Stomach (tissue), 9 donors: ENCODE data around the gene ADGRG1. TPM values are rescaled to one million over a fixed set of nuclear protein-coding genes. Genes with fewer than 3 reads are reported as not detected.

Source experiments
- DNase-seq, 2 donors: peaks; one replicate each; pipeline versions ENCODE4 v3.0.0 to v3.0.0-alpha.2; 2013 to 2019
- H3K27ac ChIP-seq, 5 donors: fragments of 200-600 bp in 4 of 5; sonication (generic) in 4 of 5; one replicate each; pipeline ENCODE4 v1.5.1; 2013 to 2019; ENCODE audit warnings: mild to moderate bottlenecking in 1 of 5, moderate library complexity in 1 of 5
- H3K27me3 ChIP-seq, 3 donors: fragments of 200-600 bp; sonication (generic); one replicate each; pipeline ENCODE4 v1.5.1; 2017 to 2019; ENCODE audit warnings: mixed run types in 1 of 3
- H3K36me3 ChIP-seq, 4 donors: fragments of 200-600 bp; sonication (generic); 1 replicate in 3 of 4; 2 replicates in 1 of 4; pipeline ENCODE4 v1.5.1; 2016 to 2019
- H3K4me1 ChIP-seq, 4 donors: fragments of 200-600 bp; sonication (generic); one replicate each; pipeline ENCODE4 v1.5.1; 2016 to 2019
- H3K4me3 ChIP-seq, 4 donors: fragments of 200-600 bp; sonication (generic) in 3 of 4; one replicate each; pipeline ENCODE4 v1.5.1; 2016 to 2019; ENCODE audit warnings: mild to moderate bottlenecking in 1 of 4
- H3K9me3 ChIP-seq, 4 donors: fragments of 200-600 bp; sonication (generic); one replicate each; pipeline ENCODE4 v1.5.1; 2016 to 2019
- EP300 ChIP-seq: sonication (generic); formaldehyde crosslinking; IDR thresholded peaks from one replicate; pipeline ENCODE4 v1.6.1; 2017; ENCODE audit warnings: antibody characterized with exemption
- POLR2A ChIP-seq, 4 donors: fragments of 450-650 bp; IDR thresholded peaks; one replicate each; pipeline ENCODE4 v1.6.1; 2016; ENCODE audit warnings: antibody characterized with exemption in 4 of 4, control low read depth in 2 of 4, mild to moderate bottlenecking in 1 of 4, moderate library complexity in 1 of 4
- POLR2AphosphoS5 ChIP-seq, 3 donors: sonication (generic); formaldehyde crosslinking; IDR thresholded peaks; one replicate each; pipeline ENCODE4 v1.6.1; 2016; ENCODE audit warnings: antibody characterized with exemption in 3 of 3
- WGBS, 5 donors: extraction: QIAGEN DNeasy Blood & Tissue Kit in 3 of 5; methylation state at CpG; one replicate each; pipeline versions ENCODE4 v1.1.5 to v1.1.7; 2013 to 2018; 5-methylcytosine and 5-hydroxymethylcytosine counted together
- intact Hi-C: fragments of 100-400 bp; cut with DNase I; formaldehyde crosslinking; loops from one replicate; pipeline ENCODE4 v1.15.1; 2023; ENCODE audit warnings: low total_unique reads
- polyA plus RNA-seq, 3 donors: library from polyadenylated mRNA; stranded (reverse); fragments of 200-250 nt; gene quantifications; one replicate each; pipeline ENCODE4 v1.2.3, GENCODE V29; 2013
- total RNA-seq, 5 donors: library from RNA; depleted of rRNA; stranded (reverse); fragments of >200 nt; gene quantifications; one replicate each; pipeline versions ENCODE4 v1.1.0 to v1.2.3, GENCODE V29; 2014 to 2016
- TF ChIP-seq, protein P1 (sequence below), 7 experiments: fragments of 450-650 bp in 4 of 7; fragments of 200-600 bp in 3 of 7; sonication (generic) in 3 of 7; IDR thresholded peaks; one replicate each; pipeline ENCODE4 v1.5.1; 2016 to 2019; ENCODE audit warnings: antibody characterized with exemption in 7 of 7, control low read depth in 2 of 7, mild to moderate bottlenecking in 1 of 7
- donor health status: healthy with polysubstance abuse.
- donor health status: Bipolar disorder and iron deficiency.
- donor health status: healthy.

ADGRG1 gene
- total and polyA plus RNA-seq, 8 donors: 8.9 to 84.8 (median 32.1) TPM

DNA sequence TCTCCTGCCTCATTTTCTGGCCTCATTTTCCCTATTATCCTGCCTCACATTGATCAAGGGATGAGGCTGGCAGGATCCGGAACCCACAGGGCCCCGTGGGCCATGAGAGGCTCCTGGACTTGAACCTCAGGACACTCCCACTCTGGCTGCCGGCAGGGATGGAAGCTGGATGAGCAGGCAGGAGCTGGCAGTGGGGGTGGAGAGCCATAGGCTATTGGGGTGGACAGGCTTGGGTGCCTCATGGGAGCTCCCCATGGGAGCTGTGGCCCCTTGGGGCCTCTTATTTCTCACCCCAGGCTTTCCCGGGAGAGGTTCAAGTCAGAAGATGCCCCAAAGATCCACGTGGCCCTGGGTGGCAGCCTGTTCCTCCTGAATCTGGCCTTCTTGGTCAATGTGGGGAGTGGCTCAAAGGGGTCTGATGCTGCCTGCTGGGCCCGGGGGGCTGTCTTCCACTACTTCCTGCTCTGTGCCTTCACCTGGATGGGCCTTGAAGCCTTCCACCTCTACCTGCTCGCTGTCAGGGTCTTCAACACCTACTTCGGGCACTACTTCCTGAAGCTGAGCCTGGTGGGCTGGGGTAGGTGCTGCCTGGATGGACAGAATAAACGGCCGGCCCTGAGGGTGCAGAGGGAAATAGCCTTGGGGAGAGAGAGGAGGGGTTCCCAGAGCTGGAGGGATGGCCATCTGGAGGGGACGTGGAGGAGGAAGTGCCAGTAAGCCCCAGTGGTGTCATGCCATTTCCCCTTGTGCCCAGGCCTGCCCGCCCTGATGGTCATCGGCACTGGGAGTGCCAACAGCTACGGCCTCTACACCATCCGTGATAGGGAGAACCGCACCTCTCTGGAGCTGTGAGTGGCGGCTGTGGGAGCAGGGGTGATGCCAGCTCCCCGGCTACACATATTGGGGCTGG, 55.5 kb downstream of the ADGRG1 start:
- Histone ChIP-seq H3K4me3 (no peak overlapping the region), H3K9me3 (no peaks in the 10 kb centered on the region), H3K36me3 (no peaks in the 10 kb centered on the region), H3K27ac (no peak overlapping the region), H3K27me3 (no peaks in the 10 kb centered on the region), H3K4me1 (peaks cover 3 to 4% (median 4%) of the 10 kb centered on the region in 4 donors)
- intact Hi-C loops: no loop called here
- 82 to 90% (median 89%) methylated on average over 17 to 18 of the region's 18 CpGs for WGBS, 5 donors
- TF ChIP-seq POLR2A (IDR thresholded peaks at IDR 0.05) (no peak), EP300 (no peak), POLR2AphosphoS5 (IDR thresholded peaks at IDR 0.05) (no peak)
- TF ChIP-seq, protein P1, sequence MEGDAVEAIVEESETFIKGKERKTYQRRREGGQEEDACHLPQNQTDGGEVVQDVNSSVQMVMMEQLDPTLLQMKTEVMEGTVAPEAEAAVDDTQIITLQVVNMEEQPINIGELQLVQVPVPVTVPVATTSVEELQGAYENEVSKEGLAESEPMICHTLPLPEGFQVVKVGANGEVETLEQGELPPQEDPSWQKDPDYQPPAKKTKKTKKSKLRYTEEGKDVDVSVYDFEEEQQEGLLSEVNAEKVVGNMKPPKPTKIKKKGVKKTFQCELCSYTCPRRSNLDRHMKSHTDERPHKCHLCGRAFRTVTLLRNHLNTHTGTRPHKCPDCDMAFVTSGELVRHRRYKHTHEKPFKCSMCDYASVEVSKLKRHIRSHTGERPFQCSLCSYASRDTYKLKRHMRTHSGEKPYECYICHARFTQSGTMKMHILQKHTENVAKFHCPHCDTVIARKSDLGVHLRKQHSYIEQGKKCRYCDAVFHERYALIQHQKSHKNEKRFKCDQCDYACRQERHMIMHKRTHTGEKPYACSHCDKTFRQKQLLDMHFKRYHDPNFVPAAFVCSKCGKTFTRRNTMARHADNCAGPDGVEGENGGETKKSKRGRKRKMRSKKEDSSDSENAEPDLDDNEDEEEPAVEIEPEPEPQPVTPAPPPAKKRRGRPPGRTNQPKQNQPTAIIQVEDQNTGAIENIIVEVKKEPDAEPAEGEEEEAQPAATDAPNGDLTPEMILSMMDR (IDR thresholded peaks at IDR 0.05): no peak
- DNase-seq: no peak

GRCh38 chr16:57684626-57685358, 56.4 kb downstream of the ADGRG1 start:
- H3K9me3 ChIP-seq: no peaks in the 10 kb centered on the region

DNA sequence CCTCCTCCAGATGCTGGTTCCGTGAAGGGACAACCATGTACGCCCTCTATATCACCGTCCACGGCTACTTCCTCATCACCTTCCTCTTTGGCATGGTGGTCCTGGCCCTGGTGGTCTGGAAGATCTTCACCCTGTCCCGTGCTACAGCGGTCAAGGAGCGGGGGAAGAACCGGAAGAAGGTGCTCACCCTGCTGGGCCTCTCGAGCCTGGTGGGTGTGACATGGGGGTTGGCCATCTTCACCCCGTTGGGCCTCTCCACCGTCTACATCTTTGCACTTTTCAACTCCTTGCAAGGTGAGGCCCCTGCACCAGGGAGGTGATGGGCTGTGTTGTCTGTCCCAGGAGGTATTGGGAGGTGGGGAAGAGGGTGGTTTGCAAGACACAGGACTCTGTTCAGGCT, 57.2 kb downstream of the ADGRG1 start:
- peaks cover 7 to 21% (median 14%) of the 10 kb centered on the region in 4 donors for H3K4me1 ChIP-seq
- peaks cover 0 to 9% (median 0%) of the 10 kb centered on the region in 3 donors for H3K27me3 ChIP-seq
- no peak for TF ChIP-seq EP300
- TF ChIP-seq, protein P1 (IDR thresholded peaks at IDR 0.05): no peak
- TF ChIP-seq POLR2A (IDR thresholded peaks at IDR 0.05): no peak
- TF ChIP-seq POLR2AphosphoS5 (IDR thresholded peaks at IDR 0.05): no peak
- DNase-seq: no peak
- H3K27ac ChIP-seq: no peak overlapping the region
- H3K4me3 ChIP-seq: no peak overlapping the region
- H3K9me3 ChIP-seq: no peaks in the 10 kb centered on the region
- H3K36me3 ChIP-seq: no peaks in the 10 kb centered on the region
- intact Hi-C loops: no loop called here
- 86 to 91% (median 88%) methylated on average over 11 of the region's 11 CpGs for WGBS, 5 donors

More at GRCh38 chr16:57684626-57685358, 56.4 kb downstream of the ADGRG1 start:
- TF ChIP-seq POLR2A (IDR thresholded peaks at IDR 0.05) (no peak), EP300 (no peak), POLR2AphosphoS5 (IDR thresholded peaks at IDR 0.05) (no peak)
- TF ChIP-seq, protein P1 (IDR thresholded peaks at IDR 0.05): no peak
- H3K27me3 ChIP-seq: peaks cover 0 to 4% (median 0%) of the 10 kb centered on the region in 3 donors
- DNase-seq: no peak
- H3K4me3 ChIP-seq: no peak overlapping the region
- no peaks in the 10 kb centered on the region for H3K36me3 ChIP-seq
- no peak overlapping the region for H3K27ac ChIP-seq
- intact Hi-C loops: no loop called here
- 88 to 96% (median 95%) methylated on average over 7 to 8 of the region's 8 CpGs for WGBS, 5 donors
- H3K4me1 ChIP-seq: peaks cover 7 to 13% (median 13%) of the 10 kb centered on the region in 4 donors

GRCh38 chr16:57686577-57686976, 58.1 kb downstream of the ADGRG1 start:
- TF ChIP-seq POLR2A (IDR thresholded peaks at IDR 0.05) (no peak), POLR2AphosphoS5 (IDR thresholded peaks at IDR 0.05) (no peak), EP300 (no peak)
- TF ChIP-seq, protein P1 (IDR thresholded peaks at IDR 0.05): no peak
- 43 to 96% (median 85%) methylated on average over 2 to 4 of the region's 4 CpGs for WGBS, 5 donors
- no peak for DNase-seq
- H3K27me3 ChIP-seq: peaks cover 0 to 13% (median 0%) of the 10 kb centered on the region in 3 donors
- H3K4me3 ChIP-seq: no peak overlapping the region
- no peaks in the 10 kb centered on the region for H3K36me3 ChIP-seq
- intact Hi-C loops: no loop called here
- peaks cover 7 to 25% (median 14%) of the 10 kb centered on the region in 4 donors for H3K4me1 ChIP-seq
- no peak overlapping the region for H3K27ac ChIP-seq
- no peaks in the 10 kb centered on the region for H3K9me3 ChIP-seq
